B cell (primary cell): ENCODE measurements around the gene MLKL. TPM values are rescaled to one million over a fixed set of nuclear protein-coding genes. Genes with fewer than 3 reads are reported as not detected.

ENCODE experiments used
- ATAC-seq: fragments of 200-7000 bp; cut with Tn5 transposase; one replicate; pipeline ENCODE4 v1.10.0; 2021; ENCODE audit warnings: low read depth, mild to moderate bottlenecking, moderate number of reproducible peaks, moderate library complexity
- CTCF ChIA-PET: fragments of 350-600 bp; sonication (Branson Sonifier 250); formaldehyde crosslinking; loops from one replicate; lab custom pipeline; 2021; ENCODE audit warnings: antibody characterized with exemption, inconsistent platforms; lab: Charles Lee
- POLR2A ChIA-PET: fragments of 350-600 bp; sonication (Branson Sonifier 250); formaldehyde crosslinking; loops from one replicate; lab custom pipeline; 2021; ENCODE audit warnings: antibody characterized with exemption; lab: Charles Lee
- DNase-seq: peaks from one replicate; pipeline ENCODE4 v3.0.0; 2013
- H2AFZ ChIP-seq: 2 replicates; pipeline ENCODE4 v1.6.1; 2012; ENCODE audit warnings: mild to moderate bottlenecking, low read depth, low read length; ENCODE audit not compliant: insufficient read depth, poor library complexity, severe bottlenecking
- H3K27ac ChIP-seq, 2 donors: 1 replicate in 1 of 2; 2 replicates in 1 of 2; pipeline ENCODE4 v1.5.1; 2012 to 2013; ENCODE audit warnings: low read length in 2 of 2, mild to moderate bottlenecking in 2 of 2, moderate library complexity in 1 of 2
- H3K27me3 ChIP-seq, 4 experiments: fragments of 200-600 bp in 1 of 4; sonication (generic) in 1 of 4; replicated peaks in 1 of 4; 1 replicate in 2 of 4; 2 replicates in 2 of 4; pipeline versions ENCODE4 v1.6.1 to v1.7.0; 2013 to 2016; ENCODE audit warnings: low read length in 3 of 4, mild to moderate bottlenecking in 2 of 4, mixed read lengths in 1 of 4, moderate library complexity in 1 of 4; ENCODE audit not compliant: insufficient read depth in 4 of 4, control insufficient read depth in 3 of 4; ENCODE audit errors: control extremely low read depth in 1 of 4
- H3K36me3 ChIP-seq, 2 experiments: replicated peaks in 1 of 2; 1 replicate in 1 of 2; 2 replicates in 1 of 2; pipeline versions ENCODE4 v1.6.1 to v1.7.1; 2013; ENCODE audit warnings: low read length in 1 of 2; ENCODE audit not compliant: insufficient read depth in 2 of 2, control insufficient read depth in 1 of 2; ENCODE audit errors: control extremely low read depth in 1 of 2, extremely low read depth in 1 of 2
- H3K4me1 ChIP-seq, 2 donors: fragments of 200-600 bp in 1 of 2; sonication (generic) in 1 of 2; 1 replicate in 1 of 2; 2 replicates in 1 of 2; pipeline versions ENCODE4 v1.5.1 to v1.6.1; 2013 to 2017; ENCODE audit warnings: low read length in 2 of 2; ENCODE audit not compliant: control insufficient read depth in 2 of 2, insufficient read depth in 2 of 2
- H3K4me2 ChIP-seq: replicated peaks from 2 replicates; pipeline ENCODE3; 2012; ENCODE audit warnings: mild to moderate bottlenecking, low read depth, low read length; ENCODE audit not compliant: poor library complexity, severe bottlenecking
- H3K4me3 ChIP-seq, 5 experiments: fragments of 200-600 bp in 1 of 5; sonication (generic) in 1 of 5; 1 replicate in 3 of 5; 2 replicates in 2 of 5; pipeline versions ENCODE4 v1.5.1 to v1.7.0; 2011 to 2016; ENCODE audit warnings: low read length in 4 of 5, mild to moderate bottlenecking in 4 of 5, low read depth in 2 of 5, control low read depth in 1 of 5, moderate library complexity in 1 of 5; ENCODE audit not compliant: insufficient read depth in 1 of 5; ENCODE audit errors: control extremely low read depth in 1 of 5, extremely low read depth in 1 of 5
- H3K79me2 ChIP-seq: fragments of 200-600 bp; sonication (generic); one replicate; pipeline ENCODE4 v1.6.0; 2016; ENCODE audit warnings: low read length; ENCODE audit not compliant: control insufficient read depth, insufficient read depth
- H3K9ac ChIP-seq: fragments of 200-600 bp; sonication (generic); 2 replicates; pipeline ENCODE4 v1.6.1; 2017; ENCODE audit warnings: mild to moderate bottlenecking, low read length, moderate library complexity
- H3K9me3 ChIP-seq, 3 donors: one replicate each; pipeline versions ENCODE4 v1.6.1 to v1.7.1; 2013; ENCODE audit warnings: low read length in 2 of 3; ENCODE audit not compliant: control insufficient read depth in 2 of 3, insufficient read depth in 1 of 3; ENCODE audit errors: control extremely low read depth in 1 of 3
- H4K20me1 ChIP-seq: 2 replicates; pipeline ENCODE4 v1.6.0; 2012; ENCODE audit warnings: mild to moderate bottlenecking, low read length; ENCODE audit not compliant: insufficient read depth, control insufficient read depth, poor library complexity, severe bottlenecking
- H3K27ac Mint-ChIP-seq: one replicate; pipeline ENCODE4 v1.8.0; 2021; ENCODE audit warnings: mixed read lengths
- H3K27me3 Mint-ChIP-seq: one replicate; pipeline ENCODE4 v1.8.0; 2021; ENCODE audit warnings: mixed read lengths
- H3K4me1 Mint-ChIP-seq: one replicate; pipeline ENCODE4 v1.8.0; 2021; ENCODE audit warnings: mixed read lengths
- H3K4me3 Mint-ChIP-seq: one replicate; pipeline ENCODE4 v1.8.0; 2021; ENCODE audit warnings: mixed read lengths
- H3K9me3 Mint-ChIP-seq: one replicate; pipeline ENCODE4 v1.8.0; 2022; ENCODE audit warnings: mixed read lengths; ENCODE audit not compliant: insufficient read depth
- EZH2 ChIP-seq: IDR thresholded peaks from 2 replicates; pipeline ENCODE4 v1.6.1; 2012; ENCODE audit warnings: borderline replicate concordance, low read depth, mild to moderate bottlenecking, moderate library complexity, low read length; ENCODE audit not compliant: insufficient read depth, poor library complexity, severe bottlenecking
- WGBS: methylation state at CpG from one replicate; pipeline ENCODE4 v1.1.5; 2013; ENCODE audit warnings: missing lambda C conversion rate; ENCODE audit not compliant: insufficient coverage; 5-methylcytosine and 5-hydroxymethylcytosine counted together
- intact Hi-C: fragments of 100-400 bp; cut with micrococcal nuclease; formaldehyde crosslinking; loops from one replicate; pipeline ENCODE4 v1.10.0; 2022
- polyA plus RNA-seq: library from polyadenylated mRNA; depleted of rRNA; stranded (reverse); fragments of >200 nt; gene quantifications from 2 replicates; pipeline ENCODE4 v1.2.3, GENCODE V29; 2012
- total RNA-seq, 2 donors: library from RNA; stranded (reverse); fragments of 120-200 nt in 1 of 2; gene quantifications; 1 replicate in 1 of 2; 2 replicates in 1 of 2; pipeline versions ENCODE4 v1.2.3 to v1.2.4, GENCODE V29; 2013 to 2022
- TF ChIP-seq, protein P1 (sequence below): fragments of 200-600 bp; IDR thresholded peaks from one replicate; pipeline ENCODE4 v1.8.0; 2022; ENCODE audit warnings: antibody characterized with exemption, mild to moderate bottlenecking

MLKL gene
- total and polyA plus RNA-seq, 2 donors (not counting 1 experiment from before 2014, with no cell fraction given), result 13.4 to 19.7 TPM

DNA sequence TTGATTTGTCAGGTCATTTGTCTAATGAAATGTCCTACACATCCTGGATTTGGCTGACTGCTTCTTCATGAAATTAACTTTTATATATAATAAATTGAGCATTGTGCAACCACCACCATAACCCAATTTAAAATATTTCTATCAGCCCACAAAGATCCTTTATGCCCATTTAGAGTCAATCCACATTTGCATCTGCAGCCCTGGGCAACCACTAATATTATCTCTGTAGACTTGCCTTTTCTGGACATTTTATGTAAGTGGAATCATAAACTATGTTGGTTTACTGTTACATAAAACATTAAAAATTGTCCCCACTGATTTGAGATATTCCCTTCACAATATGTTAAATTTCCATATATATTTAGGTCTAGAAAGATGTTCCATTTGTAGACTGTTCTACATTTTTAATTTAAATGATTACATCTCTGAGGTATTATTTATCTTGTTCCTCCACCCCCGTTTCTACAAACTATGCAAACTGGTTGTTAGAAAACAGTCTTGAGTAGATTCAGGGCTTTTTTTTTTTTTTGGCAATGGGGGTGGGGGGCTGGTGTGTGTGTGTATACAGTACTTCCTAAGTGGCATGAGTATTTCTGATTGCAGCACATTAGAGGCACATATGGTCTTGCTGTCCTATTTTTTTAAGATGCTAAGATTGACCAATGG is 50.7 kb downstream of the MLKL start:
- H3K9ac ChIP-seq, result no peak overlapping the region
- POLR2A ChIA-PET, result no interaction called here
- H3K27ac ChIP-seq, result no peak overlapping the region
- H3K79me2 ChIP-seq, result peaks cover 60% of the 10 kb centered on the region
- no peaks in the 10 kb centered on the region for H3K4me1 ChIP-seq
- Mint-ChIP-seq H3K9me3 (no peaks in the 10 kb centered on the region), H3K4me3 (no peak overlapping the region), H3K27ac (no peak overlapping the region), H3K27me3 (no peaks in the 10 kb centered on the region), H3K4me1 (peaks cover 10% of the 10 kb centered on the region)
- TF ChIP-seq, protein P1, sequence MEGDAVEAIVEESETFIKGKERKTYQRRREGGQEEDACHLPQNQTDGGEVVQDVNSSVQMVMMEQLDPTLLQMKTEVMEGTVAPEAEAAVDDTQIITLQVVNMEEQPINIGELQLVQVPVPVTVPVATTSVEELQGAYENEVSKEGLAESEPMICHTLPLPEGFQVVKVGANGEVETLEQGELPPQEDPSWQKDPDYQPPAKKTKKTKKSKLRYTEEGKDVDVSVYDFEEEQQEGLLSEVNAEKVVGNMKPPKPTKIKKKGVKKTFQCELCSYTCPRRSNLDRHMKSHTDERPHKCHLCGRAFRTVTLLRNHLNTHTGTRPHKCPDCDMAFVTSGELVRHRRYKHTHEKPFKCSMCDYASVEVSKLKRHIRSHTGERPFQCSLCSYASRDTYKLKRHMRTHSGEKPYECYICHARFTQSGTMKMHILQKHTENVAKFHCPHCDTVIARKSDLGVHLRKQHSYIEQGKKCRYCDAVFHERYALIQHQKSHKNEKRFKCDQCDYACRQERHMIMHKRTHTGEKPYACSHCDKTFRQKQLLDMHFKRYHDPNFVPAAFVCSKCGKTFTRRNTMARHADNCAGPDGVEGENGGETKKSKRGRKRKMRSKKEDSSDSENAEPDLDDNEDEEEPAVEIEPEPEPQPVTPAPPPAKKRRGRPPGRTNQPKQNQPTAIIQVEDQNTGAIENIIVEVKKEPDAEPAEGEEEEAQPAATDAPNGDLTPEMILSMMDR, result no peak
- no peak for TF ChIP-seq EZH2
- CTCF ChIA-PET, result interaction anchor here (0.8 to 2.2 kb wide), 4 partner anchors 9 to 23 kb away, joined by 3 to 7 read pairs (median 5); no protein-coding TSS in a partner anchor
- no peaks in the 10 kb centered on the region for H3K9me3 ChIP-seq
- no peaks in the 10 kb centered on the region for H3K27me3 ChIP-seq
- ATAC-seq (no peak), DNase-seq (no peak)
- H3K36me3 ChIP-seq, result peaks cover 12 to 60% of the 10 kb centered on the region in 2 experiments
- peaks cover 25% of the 10 kb centered on the region for H4K20me1 ChIP-seq
- no CpG with 5 or more reads among the region's 1 CpG for WGBS
- H3K4me3 ChIP-seq, result no peak overlapping the region
- no peak overlapping the region for H2AFZ ChIP-seq
- intact Hi-C loops, result no loop called here
- no peak overlapping the region for H3K4me2 ChIP-seq

DNA sequence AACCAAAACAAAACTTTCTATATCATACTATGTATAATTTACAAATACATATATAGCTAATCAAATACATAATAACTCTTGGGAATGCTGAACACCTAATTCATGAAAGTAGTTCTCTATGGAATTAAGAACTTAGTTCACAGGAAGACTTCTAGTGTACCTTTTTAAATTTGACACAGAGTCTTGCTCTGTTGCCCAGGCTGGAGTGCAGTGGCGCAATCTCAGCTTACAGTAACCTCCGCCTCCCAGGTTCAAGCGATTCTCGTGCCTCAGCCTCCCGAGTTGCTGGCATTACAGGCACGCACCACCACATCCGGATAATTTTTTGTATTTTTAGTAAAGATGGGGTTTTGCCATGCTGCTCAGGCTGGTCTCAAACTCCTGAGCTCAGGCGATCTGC is 58.7 kb downstream of the MLKL start:
- no peaks in the 10 kb centered on the region for H3K9me3 Mint-ChIP-seq
- H3K27ac Mint-ChIP-seq, result no peak overlapping the region
- WGBS, result 100% methylated on average over 7 of the region's 8 CpGs
- no peak overlapping the region for H3K9ac ChIP-seq
- POLR2A ChIA-PET, result no interaction called here
- no peak overlapping the region for H3K4me2 ChIP-seq
- no peaks in the 10 kb centered on the region for H3K4me1 Mint-ChIP-seq
- no peak overlapping the region for H3K4me3 ChIP-seq
- no peaks in the 10 kb centered on the region for H3K27me3 ChIP-seq
- TF ChIP-seq, protein P1, result no peak
- TF ChIP-seq EZH2, result no peak
- no peak for DNase-seq
- H3K36me3 ChIP-seq, result peaks cover 12 to 52% of the 10 kb centered on the region in 2 experiments
- peaks cover 15% of the 10 kb centered on the region for H3K79me2 ChIP-seq
- no peaks in the 10 kb centered on the region for H3K9me3 ChIP-seq
- H3K4me1 ChIP-seq, result no peaks in the 10 kb centered on the region
- no peaks in the 10 kb centered on the region for H3K27me3 Mint-ChIP-seq
- H4K20me1 ChIP-seq, result no peaks in the 10 kb centered on the region
- H3K27ac ChIP-seq, result no peak overlapping the region
- ATAC-seq, result no peak
- intact Hi-C loops, result no loop called here
- CTCF ChIA-PET, result interaction anchor here (0.9 kb wide), 1 partner anchor 10 kb away, joined by 3 read pairs; no protein-coding TSS in a partner anchor
- H2AFZ ChIP-seq, result no peak overlapping the region
- H3K4me3 Mint-ChIP-seq, result no peak overlapping the region
